Heart right ventricle (tissue), 16 donors: ENCODE measurements around the gene UNC119. TPM values are rescaled to one million over a fixed set of nuclear protein-coding genes. Genes with fewer than 3 reads are reported as not detected.

Source experiments
- ATAC-seq, 8 donors: fragments of 200-7000 bp; cut with Tn5 transposase; one replicate each; pipeline ENCODE4 v1.9.1; 2020; ENCODE audit warnings: mild to moderate bottlenecking in 8 of 8, moderate library complexity in 8 of 8, moderate number of reproducible peaks in 1 of 8
- DNase-seq, 2 donors: peaks; one replicate each; pipeline ENCODE4 v3.0.0-alpha.2; 2020
- H3K27ac ChIP-seq, 10 donors: fragments of 200-600 bp; sonication (generic) in 2 of 10; one replicate each; pipeline versions ENCODE4 v1.5.0 to v1.8.0; 2020 to 2022; ENCODE audit warnings: mild to moderate bottlenecking in 3 of 10
- H3K27me3 ChIP-seq, 7 donors: fragments of 200-600 bp; one replicate each; pipeline ENCODE4 v1.8.0; 2021 to 2022; ENCODE audit warnings: mild to moderate bottlenecking in 2 of 7
- H3K36me3 ChIP-seq, 9 donors: fragments of 200-600 bp; sonication (generic) in 1 of 9; one replicate each; pipeline versions ENCODE4 v1.5.0 to v1.8.0; 2020 to 2022; ENCODE audit warnings: mild to moderate bottlenecking in 2 of 9
- H3K4me1 ChIP-seq, 9 donors: fragments of 200-600 bp; sonication (generic) in 1 of 9; one replicate each; pipeline versions ENCODE4 v1.5.0 to v1.8.0; 2020 to 2022; ENCODE audit warnings: mild to moderate bottlenecking in 4 of 9
- H3K4me3 ChIP-seq, 10 donors: fragments of 200-600 bp; sonication (generic) in 2 of 10; one replicate each; pipeline versions ENCODE4 v1.5.0 to v1.8.0; 2020 to 2022; ENCODE audit warnings: mild to moderate bottlenecking in 7 of 10, moderate library complexity in 2 of 10
- H3K9me3 ChIP-seq, 11 donors: fragments of 200-600 bp in 10 of 11; sonication (generic) in 2 of 11; one replicate each; pipeline versions ENCODE4 v1.5.0 to v1.8.0; 2013 to 2022; ENCODE audit warnings: mild to moderate bottlenecking in 2 of 11, control low read depth in 1 of 11, moderate library complexity in 1 of 11
- WGBS, 2 donors: extraction: QIAGEN DNeasy Blood & Tissue Kit; methylation state at CpG; one replicate each; pipeline ENCODE4 v1.1.7; 2013; ENCODE audit warnings: inconsistent platforms in 1 of 2; 5-methylcytosine and 5-hydroxymethylcytosine counted together
- intact Hi-C, 10 donors: fragments of 100-400 bp; cut with DNase I; formaldehyde crosslinking; loops; one replicate each; pipeline versions ENCODE4 v1.11.1 to v1.14.2; 2022
- polyA plus RNA-seq, 2 donors: library from polyadenylated mRNA; stranded (reverse); fragments of 200-250 nt; gene quantifications; one replicate each; pipeline ENCODE4 v1.2.3, GENCODE V29; 2013
- total RNA-seq, 10 donors: library from RNA; stranded (reverse); fragmentation: NEBNext Ultra II Directional in 3 of 10; extraction: Animal tissue kit (Norgen Biotek cat#: 25700) in 3 of 10; gene quantifications; one replicate each; pipeline versions ENCODE4 v1.2.1 to v1.2.4, GENCODE V29; 2021 to 2023
- TF ChIP-seq, protein P1 (sequence below), 9 donors: fragments of 200-600 bp; sonication (generic) in 2 of 9; IDR thresholded peaks; one replicate each; pipeline versions ENCODE4 v1.5.0 to v1.8.0; 2021 to 2022; ENCODE audit warnings: antibody characterized with exemption in 9 of 9, mild to moderate bottlenecking in 5 of 9, moderate library complexity in 1 of 9
- donor health status: Arrhythmogenic right ventricular cardiomyopathy.
- donor health status: ischemic (EF 13 %, LVEDD 7.1; RV severe dilation, severe dysfunction).
- donor health status: healthy with polysubstance abuse.
- donor health status: DM: no; HTN: yes; CAD: no.
- donor health status: DM: no; HTN: no; CAD: no.
- donor health status: ischemic (EF 25% LVEDD 6.9; RV normal size, moderate dysfunction).
- donor health status: ischemic (EF 25% LVEDD 5.7; RV mildly dilated, moderate dysfunction).
- donor health status: healthy.
- donor health status: DM: yes; HTN: yes; CAD: no.
- donor health status: Ischemic cardiomyopathy.
- donor health status: ischemic (EF 35%, LVEDD 5.7; RV mildly dilated, moderate dysfunction).
- donor health status: nonischemic (EF 11% LVEDD 7.7; RV severe dilation, severe dysfunction).
- donor health status: DM: yes; HTN: yes; CAD: no.
- donor health status: PGD.
- donor health status: ischemic (EF 29% LVEDD 5.4; RV normal size, mild dysfunction).
- donor health status: nonischemic (EF 23%, LVEDD 6.1; RV moderate dilation, normal function).

Gene UNC119
- total and polyA plus RNA-seq, 12 donors = 10.6 to 23.8 (median 21.0) TPM

DNA sequence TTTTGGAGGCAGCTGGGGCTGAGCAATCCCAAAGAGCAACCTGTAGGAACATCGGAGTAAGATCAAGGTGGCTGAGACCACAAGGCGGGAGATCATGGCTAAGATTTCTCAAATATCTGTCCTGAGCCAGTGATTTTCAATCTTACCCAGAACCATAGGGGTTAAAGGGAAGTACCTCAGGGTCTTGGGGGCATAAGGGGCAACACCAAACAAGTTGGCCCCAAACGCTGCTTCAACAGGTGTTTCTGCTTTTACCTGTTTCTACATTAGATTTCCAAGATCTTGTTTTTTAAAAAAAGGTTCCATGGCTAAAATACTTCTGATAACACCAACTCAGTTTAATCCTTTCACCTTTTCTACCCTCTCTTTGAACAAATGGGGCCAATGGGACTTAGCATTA, 2.6 kb upstream of the UNC119 start:
- Histone ChIP-seq H3K4me1 (peaks cover 0 to 29% (median 14%) of the 10 kb centered on the region in 9 donors), H3K27ac (no peak overlapping the region), H3K4me3 (no peak overlapping the region), H3K36me3 (peaks cover 0 to 70% (median 50%) of the 10 kb centered on the region in 9 donors), H3K27me3 (no peaks in the 10 kb centered on the region), H3K9me3 (no peaks in the 10 kb centered on the region)
- intact Hi-C loops = loop anchor here in 1 of 10 donors (10.0 kb wide), 1 partner anchor 60 kb away; the partner anchor contains the start of gene RSKR
- no peak for ATAC-seq
- TF ChIP-seq, protein P1, sequence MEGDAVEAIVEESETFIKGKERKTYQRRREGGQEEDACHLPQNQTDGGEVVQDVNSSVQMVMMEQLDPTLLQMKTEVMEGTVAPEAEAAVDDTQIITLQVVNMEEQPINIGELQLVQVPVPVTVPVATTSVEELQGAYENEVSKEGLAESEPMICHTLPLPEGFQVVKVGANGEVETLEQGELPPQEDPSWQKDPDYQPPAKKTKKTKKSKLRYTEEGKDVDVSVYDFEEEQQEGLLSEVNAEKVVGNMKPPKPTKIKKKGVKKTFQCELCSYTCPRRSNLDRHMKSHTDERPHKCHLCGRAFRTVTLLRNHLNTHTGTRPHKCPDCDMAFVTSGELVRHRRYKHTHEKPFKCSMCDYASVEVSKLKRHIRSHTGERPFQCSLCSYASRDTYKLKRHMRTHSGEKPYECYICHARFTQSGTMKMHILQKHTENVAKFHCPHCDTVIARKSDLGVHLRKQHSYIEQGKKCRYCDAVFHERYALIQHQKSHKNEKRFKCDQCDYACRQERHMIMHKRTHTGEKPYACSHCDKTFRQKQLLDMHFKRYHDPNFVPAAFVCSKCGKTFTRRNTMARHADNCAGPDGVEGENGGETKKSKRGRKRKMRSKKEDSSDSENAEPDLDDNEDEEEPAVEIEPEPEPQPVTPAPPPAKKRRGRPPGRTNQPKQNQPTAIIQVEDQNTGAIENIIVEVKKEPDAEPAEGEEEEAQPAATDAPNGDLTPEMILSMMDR (IDR thresholded peaks at IDR 0.05) = no peak
- 98% methylated on average over 3 of the region's 3 CpGs for WGBS, 2 donors
- no peak for DNase-seq

DNA sequence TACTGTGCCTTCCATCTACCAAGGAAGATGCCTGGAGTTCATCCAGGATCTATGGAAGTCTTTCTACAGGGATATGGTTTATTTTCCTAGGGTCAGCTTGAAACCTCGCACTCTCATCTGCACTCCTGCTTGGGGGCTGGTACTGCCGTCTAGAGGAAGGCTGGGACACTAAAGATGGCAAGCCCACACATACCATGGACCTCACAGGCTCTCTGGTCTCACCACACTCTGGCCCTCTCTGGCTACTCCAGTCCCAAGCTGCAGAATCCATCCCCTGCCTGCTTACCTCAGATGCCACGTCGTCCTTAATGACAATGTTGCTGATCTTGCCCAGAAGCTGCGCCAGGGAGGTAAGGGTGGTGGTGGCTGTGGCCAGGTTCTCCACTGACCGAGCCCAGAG, 2.1 kb upstream of the UNC119 start:
- intact Hi-C loops = loop anchor here in 3 of 10 donors (5.0 to 10.0 kb wide), 3 partner anchors 48 to 60 kb away; partner anchors contain the start of gene RSKR (in 2 of the 3)
- DNase-seq = no peak
- Histone ChIP-seq H3K36me3 (peaks cover 0 to 65% (median 50%) of the 10 kb centered on the region in 9 donors), H3K27ac (no peak overlapping the region), H3K9me3 (no peaks in the 10 kb centered on the region), H3K4me1 (peaks cover 0 to 34% (median 18%) of the 10 kb centered on the region in 9 donors), H3K27me3 (no peaks in the 10 kb centered on the region), H3K4me3 (no peak overlapping the region)
- no peak for ATAC-seq
- TF ChIP-seq, protein P1 (IDR thresholded peaks at IDR 0.05) = peak in 3 of 9 donors; percentile 14 to 19 (median 14)
- 85 to 95% methylated on average over 6 of the region's 6 CpGs for WGBS, 2 donors

DNA sequence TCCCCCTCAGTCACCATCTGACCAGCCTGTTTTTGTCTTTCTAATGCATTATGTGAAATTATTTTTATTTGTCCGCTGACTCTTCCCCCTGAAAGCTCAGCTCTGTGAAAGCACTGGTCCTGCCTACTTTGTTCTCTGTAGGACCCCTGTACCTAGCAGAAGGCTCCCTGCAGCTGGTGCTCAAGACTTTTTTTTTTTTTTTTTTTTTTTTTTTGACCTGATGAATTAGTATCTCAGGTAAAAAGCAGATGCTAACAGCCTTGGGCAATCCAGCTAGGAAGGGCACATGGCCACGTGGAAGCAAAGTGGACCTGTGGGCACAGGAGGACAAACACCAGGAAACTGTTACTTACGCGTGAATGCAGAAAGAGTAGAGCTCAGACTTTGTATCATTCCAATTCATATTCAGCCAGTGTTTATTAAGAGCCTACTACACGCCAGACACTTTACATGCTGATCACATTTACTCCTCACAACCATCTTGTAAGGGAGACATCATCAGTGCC, 629 bp upstream of the UNC119 start:
- WGBS, 2 donors = 92 to 95% methylated on average over 5 of the region's 5 CpGs
- peaks cover 0 to 41% (median 21%) of the 10 kb centered on the region in 9 donors for H3K4me1 ChIP-seq

DNA sequence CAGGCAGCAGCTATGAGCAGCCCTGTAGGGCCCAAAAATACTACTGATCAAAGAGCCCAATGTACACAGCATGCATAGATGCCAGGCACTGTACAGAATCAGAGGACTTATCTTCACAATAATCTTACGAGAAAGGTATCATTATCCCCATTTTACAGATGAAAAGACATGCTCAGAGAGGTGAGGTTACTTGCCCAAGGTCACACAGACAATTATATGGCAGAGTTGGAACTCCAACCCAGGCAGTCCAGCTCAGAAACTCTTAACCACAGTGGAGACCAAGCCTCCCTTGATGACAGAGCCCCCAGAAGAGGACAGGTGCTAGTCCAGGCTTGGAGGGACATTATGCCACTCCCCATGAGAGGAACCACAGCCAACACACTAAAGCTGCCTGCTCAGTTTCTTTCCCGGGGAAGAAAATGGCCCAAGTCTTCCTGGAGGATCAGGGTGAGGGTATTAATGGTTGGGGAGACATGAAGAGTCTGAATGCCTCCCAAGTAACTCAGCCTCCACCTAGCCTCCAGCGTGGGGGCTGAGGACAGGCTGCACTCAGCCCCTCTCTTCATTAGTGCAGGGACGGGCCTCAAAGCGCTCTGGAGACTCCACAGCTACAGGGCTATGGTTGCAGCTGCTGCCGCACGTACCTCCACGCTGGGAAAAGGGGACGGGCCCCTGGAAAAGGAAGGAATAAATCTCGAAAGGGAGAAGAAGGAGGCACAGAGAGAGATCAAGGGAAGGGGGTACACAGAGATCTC, 826 bp downstream of the UNC119 start:
- peak in 7 of 8 donors; percentile 1 to 19 (median 7) for ATAC-seq
- intact Hi-C loops = loop anchor here in 4 of 10 donors (2.0 to 10.0 kb wide), 4 partner anchors 19 to 63 kb away; partner anchors contain the start of genes RSKR (in 2 of the 4) and PIGS (in 1 of the 4)
- peaks cover 0 to 48% (median 21%) of the 10 kb centered on the region in 9 donors for H3K4me1 ChIP-seq

More for the DNA sequence above, 629 bp upstream of the UNC119 start:
- TF ChIP-seq, protein P1 (IDR thresholded peaks at IDR 0.05) = no peak
- no peak for ATAC-seq
- H3K9me3 ChIP-seq = no peaks in the 10 kb centered on the region
- peaks cover 0 to 50% (median 40%) of the 10 kb centered on the region in 9 donors for H3K36me3 ChIP-seq
- peak overlapping the region in 1 of 10 donors; percentile 85 for H3K27ac ChIP-seq
- no peaks in the 10 kb centered on the region for H3K27me3 ChIP-seq
- no peak for DNase-seq
- intact Hi-C loops = loop anchor here in 4 of 10 donors (2.0 to 10.0 kb wide), 4 partner anchors 18 to 62 kb away; partner anchors contain the start of genes RSKR (in 2 of the 4) and PIGS (in 1 of the 4)
- peak overlapping the region in 7 of 10 donors; percentile 85 to 99 (median 97) for H3K4me3 ChIP-seq

More for the DNA sequence above, 826 bp downstream of the UNC119 start:
- Histone ChIP-seq H3K27me3 (no peaks in the 10 kb centered on the region), H3K27ac (peak overlapping the region in 7 of 10 donors; percentile 60 to 90 (median 71)), H3K36me3 (peaks cover 0 to 47% (median 30%) of the 10 kb centered on the region in 9 donors), H3K4me3 (peak overlapping the region; percentile 64 to 99 (median 97)), H3K9me3 (no peaks in the 10 kb centered on the region)
- TF ChIP-seq, protein P1 (IDR thresholded peaks at IDR 0.05) = no peak
- WGBS, 2 donors = 17% methylated on average over 10 of the region's 10 CpGs
- no peak for DNase-seq
